Measurements from ENCODE around the gene CCDC182. TPM values are rescaled to one million over a fixed set of nuclear protein-coding genes. Genes with fewer than 3 reads are reported as not detected.

Gene CCDC182
- total RNA-seq, result not detected
- polyA plus RNA-seq, result not detected
- long read RNA-seq, donor 1, result 0 reads
- long read RNA-seq, donor 2, result 0 reads
- long read RNA-seq, donor 3, result 0 reads
- long read RNA-seq, donor 4, result 0 reads
- long read RNA-seq, donor 5, result 0 reads
- long read RNA-seq, donor 6, result 0 reads
- long read RNA-seq, donor 7, result 0 reads
- long read RNA-seq, donor 8, result 0 reads
- long read RNA-seq, donor 9, result 0 reads
- long read RNA-seq, donor 10, result 0 reads

DNA sequence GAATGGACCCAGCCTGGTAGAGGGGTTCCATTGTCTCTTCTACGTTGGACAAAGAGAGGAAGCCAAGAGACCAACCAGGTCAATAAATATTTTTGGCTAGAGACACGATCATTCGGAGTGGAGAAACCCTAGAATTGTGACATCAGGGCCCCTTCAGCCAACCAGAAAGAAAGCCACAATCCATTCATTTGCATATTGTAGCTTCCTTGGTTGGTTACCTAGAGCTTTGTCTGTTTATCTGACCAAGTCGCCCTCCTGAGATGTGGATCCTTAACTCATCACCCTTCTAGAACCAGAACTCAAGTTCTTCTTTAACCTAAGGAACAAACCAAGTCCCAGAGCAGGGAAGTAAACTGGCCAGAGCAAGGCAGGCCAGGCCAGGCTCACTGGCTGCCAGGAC lies at the start of gene CCDC182:
TSS of gene CCDC182 (minus strand) at position 58 of the 400 bp plus-strand sequence. CDS start at position 31, 27 bp downstream.
- H3K9me3 ChIP-seq, result no peaks in the 10 kb centered on the region
- H3K27me3 ChIP-seq, result peaks cover 0 to 11% (median 0%) of the 10 kb centered on the region in 3 donors
- DNase-seq, result no peak
- no peaks in the 10 kb centered on the region for H3K36me3 ChIP-seq
- no peak within 1 kb of the TSS for H3K4me3 ChIP-seq
- H3K27ac ChIP-seq, result no peak within 1 kb of the TSS
- TF ChIP-seq POLR2AphosphoS5 (IDR thresholded peaks at IDR 0.05), result no peak
- no peak for TF ChIP-seq CTCF (IDR thresholded peaks at IDR 0.05)
- no peak for TF ChIP-seq EP300 (IDR thresholded peaks at IDR 0.05)
- TF ChIP-seq POLR2A (IDR thresholded peaks at IDR 0.05), result no peak
- WGBS, 5 donors, result 59 to 78% (median 66%) methylated on average over 4 of the region's 4 CpGs
- intact Hi-C loops (cut with DNase I; ENCODE audit: low total_unique reads), result loop anchor here (5.0 kb wide), 1 partner anchor 613 kb away; no protein-coding TSS in a partner anchor
- no peaks in the 10 kb centered on the region for H3K4me1 ChIP-seq

DNA sequence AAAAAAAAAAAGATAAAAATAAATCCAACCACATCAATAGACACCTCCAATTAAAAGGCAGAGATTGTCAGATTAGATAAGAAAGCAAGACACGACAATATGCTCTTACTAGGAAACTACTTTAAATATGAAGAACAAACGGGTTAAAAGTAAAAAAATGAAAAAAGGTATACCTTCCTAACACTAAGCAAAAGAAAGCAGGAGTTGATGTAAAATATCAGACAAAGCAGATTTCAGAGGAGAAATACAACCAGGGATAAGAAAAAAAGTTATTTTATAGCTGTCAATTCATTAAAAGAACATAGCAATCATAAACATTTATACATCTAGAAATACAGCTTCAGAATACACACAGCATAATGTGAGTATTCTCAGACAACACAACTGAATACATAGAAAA lies 49.7 kb upstream of the CCDC182 start:
- intact Hi-C loops (cut with DNase I; ENCODE audit: low total_unique reads), result no loop called here
- no peak for DNase-seq
- H3K27me3 ChIP-seq, result no peaks in the 10 kb centered on the region
- H3K4me1 ChIP-seq, result no peaks in the 10 kb centered on the region
- no peaks in the 10 kb centered on the region for H3K9me3 ChIP-seq
- 44 to 69% (median 53%) methylated on average over 2 of the region's 2 CpGs for WGBS, 5 donors
- no peak overlapping the region for H3K4me3 ChIP-seq
- H3K36me3 ChIP-seq, result no peaks in the 10 kb centered on the region
- no peak overlapping the region for H3K27ac ChIP-seq
- TF ChIP-seq EP300 (IDR thresholded peaks at IDR 0.05) (no peak), CTCF (IDR thresholded peaks at IDR 0.05) (no peak), POLR2A (IDR thresholded peaks at IDR 0.05) (no peak), POLR2AphosphoS5 (IDR thresholded peaks at IDR 0.05) (no peak)

- Histone ChIP-seq H3K27ac (no peak overlapping the region), H3K9me3 (no peaks in the 10 kb centered on the region), H3K4me1 (no peaks in the 10 kb centered on the region), H3K27me3 (peaks cover 0 to 3% (median 0%) of the 10 kb centered on the region in 3 donors), H3K4me3 (no peak overlapping the region), H3K36me3 (no peaks in the 10 kb centered on the region)
- TF ChIP-seq POLR2A (IDR thresholded peaks at IDR 0.05) (no peak), POLR2AphosphoS5 (IDR thresholded peaks at IDR 0.05) (no peak), EP300 (IDR thresholded peaks at IDR 0.05) (no peak), CTCF (IDR thresholded peaks at IDR 0.05) (no peak)
- intact Hi-C loops (cut with DNase I; ENCODE audit: low total_unique reads), result no loop called here
- WGBS, 5 donors, result 58 to 70% (median 66%) methylated on average over 4 of the region's 4 CpGs
- DNase-seq, result no peak
Observed at GRCh38 chr17:57788725-57789124, 43.6 kb upstream of the CCDC182 start.

- 54 to 71% (median 60%) methylated on average over 7 of the region's 7 CpGs for WGBS, 5 donors
- no peak for TF ChIP-seq POLR2AphosphoS5 (IDR thresholded peaks at IDR 0.05)
- TF ChIP-seq POLR2A (IDR thresholded peaks at IDR 0.05), result no peak
- TF ChIP-seq CTCF (IDR thresholded peaks at IDR 0.05), result no peak
- TF ChIP-seq EP300 (IDR thresholded peaks at IDR 0.05), result no peak
- no peaks in the 10 kb centered on the region for H3K36me3 ChIP-seq
- H3K4me3 ChIP-seq, result no peak overlapping the region
- no peaks in the 10 kb centered on the region for H3K9me3 ChIP-seq
- peaks cover 0 to 19% (median 6%) of the 10 kb centered on the region in 3 donors for H3K27me3 ChIP-seq
- DNase-seq, result peak in 1 of 2 donors; percentile 67
- intact Hi-C loops (cut with DNase I; ENCODE audit: low total_unique reads), result no loop called here
- no peak overlapping the region for H3K27ac ChIP-seq
- H3K4me1 ChIP-seq, result peaks cover 13 to 22% (median 19%) of the 10 kb centered on the region in 4 donors
Observed at GRCh38 chr17:57785022-57785421, 39.9 kb upstream of the CCDC182 start.

Data from stomach (tissue), 19 donors.